ENCODE measurements around the gene STK25.

- no peak for TF ChIP-seq EZH2 (IDR thresholded peaks at IDR 0.05; ENCODE audit: borderline replicate concordance, insufficient read depth, low read length, poor library complexity, severe bottlenecking)
- TF ChIP-seq TAF1 (IDR thresholded peaks at IDR 0.05; ENCODE audit: low read depth) = no peak
- TF ChIP-seq CTCF (IDR thresholded peaks at IDR 0.05; ENCODE audit: poor library complexity, severe bottlenecking) = no peak
- TF ChIP-seq SMC3 (conservative IDR thresholded peaks at IDR 0.05; ENCODE audit: poor library complexity) = no peak
- no peak for TF ChIP-seq MXI1 (conservative IDR thresholded peaks at IDR 0.05; ENCODE audit: poor library complexity, severe bottlenecking)
- no peak for TF ChIP-seq EP300 (conservative IDR thresholded peaks at IDR 0.05; ENCODE audit: poor library complexity, severe bottlenecking)
- no peak for TF ChIP-seq RAD21 (conservative IDR thresholded peaks at IDR 0.05)
- no peak for TF ChIP-seq REST (IDR thresholded peaks at IDR 0.05; ENCODE audit: borderline replicate concordance)
Observed at GRCh38 chr2:241514986-241515737, 6.8 kb upstream of the STK25 start.
